Keratinocyte (primary cell): ENCODE measurements around the gene P2RY11.

Experiments
- EZH2 ChIP-seq: IDR thresholded peaks from one replicate; pipeline ENCODE4 v1.6.1; 2012; ENCODE audit warnings: inconsistent platforms, mild to moderate bottlenecking, low read length, moderate library complexity
- TF ChIP-seq, protein P1 (sequence below), 3 experiments: IDR thresholded peaks in 1 of 3; conservative IDR thresholded peaks in 1 of 3; optimal IDR thresholded peaks in 1 of 3; 2 replicates in 2 of 3; 3 replicates in 1 of 3; pipeline versions ENCODE3 to v1.5.1; 2011; ENCODE audit warnings: low read length in 3 of 3, mild to moderate bottlenecking in 3 of 3, moderate library complexity in 2 of 3, control low read depth in 1 of 3, inconsistent platforms in 1 of 3; ENCODE audit not compliant: insufficient read depth in 2 of 3; ENCODE audit errors: extremely low read depth in 1 of 3

DNA sequence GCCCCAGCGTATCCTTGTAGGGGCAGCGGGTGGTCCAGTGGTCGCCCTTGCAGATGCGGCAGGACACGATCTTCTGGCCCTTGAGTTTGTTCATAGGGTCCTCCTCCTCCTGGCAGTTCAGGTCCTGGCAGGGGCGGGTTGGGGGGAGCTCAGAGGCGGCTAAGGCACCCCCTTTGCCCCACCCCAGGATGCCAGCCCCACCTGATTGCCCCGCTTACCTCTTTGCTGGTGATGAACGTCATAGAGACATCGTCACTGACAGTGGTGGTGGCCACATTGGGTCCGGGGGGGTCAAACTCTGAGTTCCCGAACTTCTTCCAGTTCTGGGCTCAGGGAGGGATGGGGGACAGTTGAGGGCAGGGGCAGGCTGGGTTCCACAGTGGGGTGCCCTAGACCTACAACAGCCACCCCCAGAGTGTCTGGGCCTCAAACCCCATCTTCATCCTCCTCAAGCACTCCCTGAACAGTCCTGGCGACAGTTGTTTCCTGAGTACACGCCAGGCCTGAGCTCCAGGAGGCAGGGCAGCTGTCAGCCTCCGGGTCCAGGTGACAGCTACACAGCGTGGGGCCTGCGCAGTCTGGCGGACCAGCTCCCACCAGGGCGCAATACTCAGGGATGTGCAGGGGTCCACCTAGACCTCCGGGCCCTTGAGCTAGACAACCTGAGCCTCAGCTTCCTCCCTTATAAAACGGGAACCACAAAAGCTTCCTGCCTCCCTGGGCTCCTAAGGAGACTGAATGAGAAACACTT, 5.5 kb downstream of the P2RY11 start:
- TF ChIP-seq, protein P1, sequence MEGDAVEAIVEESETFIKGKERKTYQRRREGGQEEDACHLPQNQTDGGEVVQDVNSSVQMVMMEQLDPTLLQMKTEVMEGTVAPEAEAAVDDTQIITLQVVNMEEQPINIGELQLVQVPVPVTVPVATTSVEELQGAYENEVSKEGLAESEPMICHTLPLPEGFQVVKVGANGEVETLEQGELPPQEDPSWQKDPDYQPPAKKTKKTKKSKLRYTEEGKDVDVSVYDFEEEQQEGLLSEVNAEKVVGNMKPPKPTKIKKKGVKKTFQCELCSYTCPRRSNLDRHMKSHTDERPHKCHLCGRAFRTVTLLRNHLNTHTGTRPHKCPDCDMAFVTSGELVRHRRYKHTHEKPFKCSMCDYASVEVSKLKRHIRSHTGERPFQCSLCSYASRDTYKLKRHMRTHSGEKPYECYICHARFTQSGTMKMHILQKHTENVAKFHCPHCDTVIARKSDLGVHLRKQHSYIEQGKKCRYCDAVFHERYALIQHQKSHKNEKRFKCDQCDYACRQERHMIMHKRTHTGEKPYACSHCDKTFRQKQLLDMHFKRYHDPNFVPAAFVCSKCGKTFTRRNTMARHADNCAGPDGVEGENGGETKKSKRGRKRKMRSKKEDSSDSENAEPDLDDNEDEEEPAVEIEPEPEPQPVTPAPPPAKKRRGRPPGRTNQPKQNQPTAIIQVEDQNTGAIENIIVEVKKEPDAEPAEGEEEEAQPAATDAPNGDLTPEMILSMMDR (optimal IDR thresholded peaks at IDR 0.05 in 1 of 3, IDR thresholded peaks at IDR 0.05 in 1 of 3, conservative IDR thresholded peaks at IDR 0.05 in 1 of 3; ENCODE audit: extremely low read depth in 1 of 3, insufficient read depth in 2 of 3, low read length in 3 of 3) = no peak
- no peak for TF ChIP-seq EZH2
